Neural cell (in vitro differentiated cells): ENCODE data around the gene PDE6A.

ENCODE experiments used
- MXI1 ChIP-seq: fragments of 450-650 bp; conservative IDR thresholded peaks from 2 replicates; pipeline ENCODE4 v1.6.1; 2014; ENCODE audit warnings: antibody characterized with exemption, mild to moderate bottlenecking; ENCODE audit not compliant: poor library complexity, severe bottlenecking
- REST ChIP-seq: IDR thresholded peaks from 2 replicates; pipeline ENCODE4 v1.6.1; 2012; ENCODE audit warnings: borderline replicate concordance
- TF ChIP-seq, protein P1 (sequence below): fragments of 450-650 bp; IDR thresholded peaks from 2 replicates; pipeline ENCODE4 v1.5.1; 2014; ENCODE audit warnings: antibody characterized with exemption, mild to moderate bottlenecking, moderate library complexity; ENCODE audit not compliant: poor library complexity, severe bottlenecking

GRCh38 chr5:149886060-149886459, 58.5 kb downstream of the PDE6A start:
- TF ChIP-seq, protein P1, sequence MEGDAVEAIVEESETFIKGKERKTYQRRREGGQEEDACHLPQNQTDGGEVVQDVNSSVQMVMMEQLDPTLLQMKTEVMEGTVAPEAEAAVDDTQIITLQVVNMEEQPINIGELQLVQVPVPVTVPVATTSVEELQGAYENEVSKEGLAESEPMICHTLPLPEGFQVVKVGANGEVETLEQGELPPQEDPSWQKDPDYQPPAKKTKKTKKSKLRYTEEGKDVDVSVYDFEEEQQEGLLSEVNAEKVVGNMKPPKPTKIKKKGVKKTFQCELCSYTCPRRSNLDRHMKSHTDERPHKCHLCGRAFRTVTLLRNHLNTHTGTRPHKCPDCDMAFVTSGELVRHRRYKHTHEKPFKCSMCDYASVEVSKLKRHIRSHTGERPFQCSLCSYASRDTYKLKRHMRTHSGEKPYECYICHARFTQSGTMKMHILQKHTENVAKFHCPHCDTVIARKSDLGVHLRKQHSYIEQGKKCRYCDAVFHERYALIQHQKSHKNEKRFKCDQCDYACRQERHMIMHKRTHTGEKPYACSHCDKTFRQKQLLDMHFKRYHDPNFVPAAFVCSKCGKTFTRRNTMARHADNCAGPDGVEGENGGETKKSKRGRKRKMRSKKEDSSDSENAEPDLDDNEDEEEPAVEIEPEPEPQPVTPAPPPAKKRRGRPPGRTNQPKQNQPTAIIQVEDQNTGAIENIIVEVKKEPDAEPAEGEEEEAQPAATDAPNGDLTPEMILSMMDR = no peak
- no peak for TF ChIP-seq REST
- TF ChIP-seq MXI1 = no peak
